ENCODE measurements around the gene GPR107. TPM values are rescaled to one million over a fixed set of nuclear protein-coding genes. Genes with fewer than 3 reads are reported as not detected.

Gene GPR107
- total RNA-seq, 1 experiment from 2014 or later = 77.4 TPM

GRCh38 chr9:130177898-130178805 is 124.4 kb downstream of the GPR107 start:
- CTCF ChIA-PET = no interaction called here
- Histone ChIP-seq H4K20me1 (ENCODE audit: insufficient read depth) (peaks cover 8% of the 10 kb centered on the region), H3K4me1 (replicated peaks; ENCODE audit: insufficient read depth) (no peaks in the 10 kb centered on the region; the same call in 1 of the 2 replicates)

GRCh38 chr9:130179331-130179907 is 125.7 kb downstream of the GPR107 start:
- Histone ChIP-seq H3K36me3 (ENCODE audit: low read depth) (no peaks in the 10 kb centered on the region), H3K4me1 (replicated peaks; ENCODE audit: insufficient read depth) (no peaks in the 10 kb centered on the region), H3K9me2 (ENCODE audit: insufficient read depth) (no peaks in the 10 kb centered on the region), H3K4me3 (no peak overlapping the region), H2AFZ (no peak overlapping the region), H3K4me2 (no peak overlapping the region), H3F3A (ENCODE audit: insufficient read depth, low read depth) (no peaks in the 10 kb centered on the region), H3K79me2 (ENCODE audit: low read depth) (peaks cover 5% of the 10 kb centered on the region; the same call in 1 of the 2 replicates), H3K27ac (no peak overlapping the region), H4K20me1 (ENCODE audit: insufficient read depth) (peaks cover 9% of the 10 kb centered on the region), H3K27me3 (ENCODE audit: insufficient read depth, low read depth) (no peaks in the 10 kb centered on the region), H3K9me3 (ENCODE audit: insufficient read depth, low read depth) (no peaks in the 10 kb centered on the region)
- no peak for DNase-seq
- ChIA-PET POLR2A (ENCODE audit: unreplicated experiment) (interaction anchor here (0.6 kb wide), 1 partner anchor 9 kb away, joined by 12 read pairs; no protein-coding TSS in a partner anchor), CTCF (no interaction called here)
- intact Hi-C loops (cut with micrococcal nuclease; ENCODE audit: unreplicated experiment) = no loop called here
- BruUV-seq (replicated peaks) = no TSS peak
- no peak for TF ChIP-seq CTCF (conservative IDR thresholded peaks at IDR 0.05)
- TF ChIP-seq EZH2 (IDR thresholded peaks at IDR 0.05; ENCODE audit: low read depth) = no peak

More at GRCh38 chr9:130177898-130178805, 124.4 kb downstream of the GPR107 start:
- Histone ChIP-seq H3K9me2 (ENCODE audit: insufficient read depth) (no peaks in the 10 kb centered on the region), H3K27me3 (ENCODE audit: insufficient read depth, low read depth) (no peaks in the 10 kb centered on the region), H3K9me3 (ENCODE audit: insufficient read depth, low read depth) (no peaks in the 10 kb centered on the region), H3F3A (ENCODE audit: insufficient read depth, low read depth) (no peaks in the 10 kb centered on the region), H3K27ac (no peak overlapping the region), H3K36me3 (ENCODE audit: low read depth) (no peaks in the 10 kb centered on the region), H2AFZ (no peak overlapping the region), H3K79me2 (ENCODE audit: low read depth) (peaks cover 6% of the 10 kb centered on the region), H3K4me2 (no peak overlapping the region), H3K4me3 (no peak overlapping the region)
- TF ChIP-seq CTCF (conservative IDR thresholded peaks at IDR 0.05) = no peak
- no peak for TF ChIP-seq EZH2 (IDR thresholded peaks at IDR 0.05; ENCODE audit: low read depth)
- POLR2A ChIA-PET (ENCODE audit: unreplicated experiment) = no interaction called here
- BruUV-seq (replicated peaks) = no TSS peak
- DNase-seq = no peak
- intact Hi-C loops (cut with micrococcal nuclease; ENCODE audit: unreplicated experiment) = no loop called here

GRCh38 chr9:130180516-130180915 is 126.8 kb downstream of the GPR107 start:
- no peak for DNase-seq
- no TSS peak for BruUV-seq (replicated peaks)
- no peaks in the 10 kb centered on the region for H3K4me1 ChIP-seq (replicated peaks; ENCODE audit: insufficient read depth)
- ChIA-PET POLR2A (ENCODE audit: unreplicated experiment) (no interaction called here), CTCF (no interaction called here)
- H3K27me3 ChIP-seq (ENCODE audit: insufficient read depth, low read depth) = no peaks in the 10 kb centered on the region
- H3K79me2 ChIP-seq (ENCODE audit: low read depth) = peaks cover 5% of the 10 kb centered on the region; the same call in 1 of the 2 replicates
- no peak overlapping the region for H3K27ac ChIP-seq
- peaks cover 9% of the 10 kb centered on the region for H4K20me1 ChIP-seq (ENCODE audit: insufficient read depth)
- intact Hi-C loops (cut with micrococcal nuclease; ENCODE audit: unreplicated experiment) = no loop called here
- no peaks in the 10 kb centered on the region for H3K36me3 ChIP-seq (ENCODE audit: low read depth)
- H3K9me2 ChIP-seq (ENCODE audit: insufficient read depth) = no peaks in the 10 kb centered on the region
- H3K4me3 ChIP-seq = no peak overlapping the region
- H2AFZ ChIP-seq = no peak overlapping the region
- no peak overlapping the region for H3K4me2 ChIP-seq
- no peaks in the 10 kb centered on the region for H3K9me3 ChIP-seq (ENCODE audit: insufficient read depth, low read depth)
- TF ChIP-seq CTCF (conservative IDR thresholded peaks at IDR 0.05) (no peak), EZH2 (IDR thresholded peaks at IDR 0.05; ENCODE audit: low read depth) (no peak)
- no peaks in the 10 kb centered on the region for H3F3A ChIP-seq (ENCODE audit: insufficient read depth, low read depth)

All from PC-9 (cell line).